Panc1 (cell line): ENCODE results near the gene DIDO1.

Experiments
- CTCF ChIP-seq: fragments of 450-650 bp; IDR thresholded peaks from 2 replicates; pipeline ENCODE4 v1.5.1; 2017; ENCODE audit warnings: mild to moderate bottlenecking
- POLR2AphosphoS5 ChIP-seq: IDR thresholded peaks from 2 replicates; pipeline ENCODE4 v1.6.1; 2012; ENCODE audit warnings: mild to moderate bottlenecking, low read depth, low read length, moderate library complexity
- REST ChIP-seq, 2 experiments: IDR thresholded peaks; 2 replicates each; pipeline ENCODE4 v1.6.1; 2011 to 2012; ENCODE audit warnings: low read depth in 2 of 2, control low read depth in 1 of 2, low read length in 1 of 2, mild to moderate bottlenecking in 1 of 2, moderate library complexity in 1 of 2; ENCODE audit not compliant: insufficient read depth in 1 of 2

- TF ChIP-seq CTCF (no peak), POLR2AphosphoS5 (no peak), REST (IDR thresholded peaks at IDR 0.05; ENCODE audit: insufficient read depth in 1 of 2, low read depth in 2 of 2, low read length in 1 of 2) (no peak)
Observed at GRCh38 chr20:62911701-62912280, 14.5 kb downstream of the DIDO1 start.
